ENCODE results near the gene ZNF750. TPM values are rescaled to one million over a fixed set of nuclear protein-coding genes. Genes with fewer than 3 reads are reported as not detected.
A peak's percentile ranks its signal among the peaks of the same experiment; 100 is the strongest.

The ZNF750 gene
- total and polyA plus RNA-seq, 12 donors: 0.07 to 0.20 (median 0.11) TPM; not detected in 8

DNA sequence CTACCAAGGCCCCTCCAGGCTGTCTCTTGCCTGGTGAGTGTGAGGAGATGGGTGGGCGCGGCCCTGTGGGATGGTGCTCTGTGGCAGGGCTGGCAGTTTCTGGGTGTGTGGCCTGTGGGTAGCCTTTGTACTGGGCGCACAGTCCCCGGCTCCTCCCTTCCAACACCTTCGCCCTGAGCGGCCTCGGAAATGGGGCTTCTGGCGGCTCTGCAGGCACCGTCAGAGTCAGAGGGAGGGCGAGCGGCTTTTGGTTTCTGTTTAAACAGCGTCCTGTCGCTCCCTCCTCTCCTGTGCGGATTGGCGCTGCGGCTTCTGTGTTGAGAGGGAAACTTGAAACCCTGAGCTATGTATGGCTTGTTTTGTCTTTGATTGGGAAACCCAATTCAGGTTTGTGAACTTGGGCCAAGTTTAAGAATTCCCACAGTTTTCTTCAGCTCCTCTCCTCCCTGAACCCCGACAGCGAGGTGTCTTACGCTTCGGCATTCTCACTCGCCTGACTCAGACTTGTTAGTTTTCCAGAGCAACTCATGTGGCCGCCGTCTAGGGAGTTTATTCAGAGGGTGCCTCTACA, 8.3 kb upstream of the ZNF750 start:
- H3K4me3 ChIP-seq: peak overlapping the region in 1 of 4 donors; percentile 32
- 72 to 89% (median 84%) methylated on average over 23 of the region's 23 CpGs for whole genome bisulfite sequencing, 4 donors

GRCh38 chr17:82846061-82846691, 6.4 kb upstream of the ZNF750 start:
- peak in 1 of 7 donors; percentile 41 for DNase-seq
- 80 to 82% (median 81%) methylated on average over 21 to 25 of the region's 25 CpGs for WGBS, 4 donors
- Histone ChIP-seq H3K4me3 (no peak overlapping the region), H3K9me3 (replicated peaks in 1 of 3) (no peaks in the 10 kb centered on the region), H3K36me3 (replicated peaks in 1 of 2) (no peaks in the 10 kb centered on the region), H3K4me1 (replicated peaks in 1 of 2) (no peaks in the 10 kb centered on the region), H3K27me3 (no peaks in the 10 kb centered on the region), H3K27ac (peak overlapping the region in 2 of 5 donors; percentile 54 to 72)
- no peak for TF ChIP-seq POLR2A (IDR thresholded peaks at IDR 0.05)
- TF ChIP-seq, protein P1, sequence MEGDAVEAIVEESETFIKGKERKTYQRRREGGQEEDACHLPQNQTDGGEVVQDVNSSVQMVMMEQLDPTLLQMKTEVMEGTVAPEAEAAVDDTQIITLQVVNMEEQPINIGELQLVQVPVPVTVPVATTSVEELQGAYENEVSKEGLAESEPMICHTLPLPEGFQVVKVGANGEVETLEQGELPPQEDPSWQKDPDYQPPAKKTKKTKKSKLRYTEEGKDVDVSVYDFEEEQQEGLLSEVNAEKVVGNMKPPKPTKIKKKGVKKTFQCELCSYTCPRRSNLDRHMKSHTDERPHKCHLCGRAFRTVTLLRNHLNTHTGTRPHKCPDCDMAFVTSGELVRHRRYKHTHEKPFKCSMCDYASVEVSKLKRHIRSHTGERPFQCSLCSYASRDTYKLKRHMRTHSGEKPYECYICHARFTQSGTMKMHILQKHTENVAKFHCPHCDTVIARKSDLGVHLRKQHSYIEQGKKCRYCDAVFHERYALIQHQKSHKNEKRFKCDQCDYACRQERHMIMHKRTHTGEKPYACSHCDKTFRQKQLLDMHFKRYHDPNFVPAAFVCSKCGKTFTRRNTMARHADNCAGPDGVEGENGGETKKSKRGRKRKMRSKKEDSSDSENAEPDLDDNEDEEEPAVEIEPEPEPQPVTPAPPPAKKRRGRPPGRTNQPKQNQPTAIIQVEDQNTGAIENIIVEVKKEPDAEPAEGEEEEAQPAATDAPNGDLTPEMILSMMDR (IDR thresholded peaks at IDR 0.05): no peak
- intact Hi-C loops (cut with DNase I): no loop called here

More for the DNA sequence above, 8.3 kb upstream of the ZNF750 start:
- no peaks in the 10 kb centered on the region for H3K36me3 ChIP-seq (replicated peaks in 1 of 2)
- H3K27ac ChIP-seq: peak overlapping the region in 1 of 5 donors; percentile 74
- TF ChIP-seq, protein P1 (IDR thresholded peaks at IDR 0.05): no peak
- no peak for TF ChIP-seq POLR2A (IDR thresholded peaks at IDR 0.05)
- no peaks in the 10 kb centered on the region for H3K27me3 ChIP-seq
- H3K4me1 ChIP-seq (replicated peaks in 1 of 2): no peaks in the 10 kb centered on the region
- H3K9me3 ChIP-seq (replicated peaks in 1 of 3): no peaks in the 10 kb centered on the region
- intact Hi-C loops (cut with DNase I): no loop called here
- peak in 2 of 7 donors; percentile 45 to 49 for DNase-seq

DNA sequence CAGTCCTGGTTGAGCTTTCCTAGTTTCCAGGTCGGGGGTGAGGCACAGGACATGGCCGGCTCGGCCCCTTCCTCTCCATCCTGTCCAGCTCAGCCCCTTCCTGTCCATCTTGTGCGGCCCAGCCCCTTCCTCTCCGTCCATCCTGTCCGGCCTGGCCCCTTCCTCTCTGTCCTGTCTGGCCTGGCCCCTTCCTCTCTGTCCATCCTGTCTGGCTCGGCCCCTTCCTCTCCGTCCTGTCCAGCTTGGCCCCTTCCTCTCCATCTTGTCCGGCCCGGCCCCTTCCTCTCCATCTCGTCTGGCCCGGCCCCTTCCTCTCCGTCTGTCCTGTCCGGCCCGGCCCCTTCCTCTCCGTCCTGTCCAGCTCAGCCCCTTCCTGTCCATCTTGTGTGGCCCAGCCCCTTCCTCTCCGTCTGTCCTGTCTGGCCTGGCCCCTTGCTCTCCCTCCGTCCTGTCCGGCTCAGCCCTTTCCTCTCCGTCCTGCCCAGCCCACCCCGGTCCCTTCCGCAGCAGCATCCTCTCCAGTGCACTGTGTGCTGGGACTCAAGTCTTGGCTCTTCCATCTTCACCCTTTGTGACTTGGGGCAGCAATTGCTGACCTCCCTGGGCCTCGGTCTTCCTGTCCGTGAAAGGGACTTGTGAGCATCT, 5.5 kb upstream of the ZNF750 start:
- DNase-seq: peak in 6 of 7 donors; percentile 50 to 84 (median 66)
- intact Hi-C loops (cut with DNase I): no loop called here
- no peaks in the 10 kb centered on the region for H3K27me3 ChIP-seq
- H3K27ac ChIP-seq: peak overlapping the region in 2 of 5 donors; percentile 54 to 81
- H3K9me3 ChIP-seq (replicated peaks in 1 of 3): no peaks in the 10 kb centered on the region
- no peaks in the 10 kb centered on the region for H3K4me1 ChIP-seq (replicated peaks in 1 of 2)
- no peaks in the 10 kb centered on the region for H3K36me3 ChIP-seq (replicated peaks in 1 of 2)
- H3K4me3 ChIP-seq: no peak overlapping the region
- TF ChIP-seq, protein P1 (IDR thresholded peaks at IDR 0.05): no peak
- TF ChIP-seq POLR2A (IDR thresholded peaks at IDR 0.05): no peak
- 72 to 80% (median 78%) methylated on average over 21 to 24 of the region's 24 CpGs for WGBS, 4 donors

DNA sequence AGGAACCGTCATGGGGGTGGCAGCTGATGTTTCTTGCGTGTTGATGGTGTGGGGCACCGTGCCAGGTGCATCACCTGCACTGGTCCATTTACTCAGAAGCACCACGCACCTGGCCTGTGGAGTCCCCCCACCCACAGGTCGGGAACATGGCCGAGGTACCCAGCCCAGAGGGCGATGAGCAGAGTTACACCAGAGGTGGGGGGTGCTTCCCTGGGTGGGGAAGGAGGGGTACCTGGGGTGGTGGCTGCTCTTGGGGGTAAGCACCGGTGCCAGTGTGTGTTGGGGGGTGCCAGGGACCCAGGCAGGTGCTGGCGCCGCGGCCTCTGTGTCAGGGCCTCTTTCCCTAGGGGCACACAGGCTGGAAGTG, 5.0 kb upstream of the ZNF750 start:
- intact Hi-C loops (cut with DNase I): no loop called here
- Histone ChIP-seq H3K4me1 (replicated peaks in 1 of 2) (no peaks in the 10 kb centered on the region), H3K36me3 (replicated peaks in 1 of 2) (no peaks in the 10 kb centered on the region), H3K9me3 (replicated peaks in 1 of 3) (no peaks in the 10 kb centered on the region), H3K27ac (peak overlapping the region in 2 of 5 donors; percentile 34 to 81), H3K27me3 (no peaks in the 10 kb centered on the region), H3K4me3 (no peak overlapping the region)
- DNase-seq: no peak
- TF ChIP-seq, protein P1 (IDR thresholded peaks at IDR 0.05): no peak
- TF ChIP-seq POLR2A (IDR thresholded peaks at IDR 0.05): no peak
- WGBS, 4 donors: 72 to 90% (median 85%) methylated on average over 7 to 11 of the region's 11 CpGs
